Erythroblast (primary cell): ENCODE measurements around the gene SNCA.

Experiments
- GATA1 ChIP-seq: IDR thresholded peaks from 2 replicates; pipeline ENCODE4 v1.6.1; 2011; ENCODE audit warnings: low read depth, mild to moderate bottlenecking, control low read depth, low read length, moderate library complexity
- POLR2A ChIP-seq: IDR thresholded peaks from 2 replicates; pipeline ENCODE4 v1.6.1; 2011; ENCODE audit warnings: mild to moderate bottlenecking, low read length

DNA sequence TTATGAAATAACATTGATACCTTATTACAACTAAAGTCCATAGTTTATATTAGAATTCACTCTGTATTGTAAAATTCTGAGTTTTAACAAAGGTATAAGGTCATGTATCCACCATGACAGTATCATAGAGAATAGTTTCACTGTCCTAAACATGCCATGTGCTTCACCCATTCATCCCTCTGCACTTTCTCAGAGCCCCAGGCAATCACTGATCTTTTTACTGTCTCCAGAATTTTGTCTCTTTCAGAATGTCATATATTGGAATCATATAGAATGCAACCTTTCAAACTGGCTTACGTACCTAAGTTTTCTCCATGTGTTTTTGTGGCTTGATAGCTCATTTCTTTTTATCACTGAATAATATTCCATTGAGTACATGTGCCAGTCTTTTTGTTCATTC, 33.9 kb downstream of the SNCA start:
- TF ChIP-seq POLR2A: no peak
- TF ChIP-seq GATA1: no peak
